GM19467 (cell line): Measurements from ENCODE around the gene CACNB2.
A peak's percentile ranks its signal among the peaks of the same experiment; 100 is the strongest.

Experiments used
- ATAC-seq: cut with Tn5 transposase; IDR thresholded peaks from one replicate; pipeline ENCODE4 v1.9.1; 2021; ENCODE audit warnings: mild to moderate bottlenecking, moderate library complexity; ENCODE audit not compliant: unreplicated experiment

CACNB2 gene

GRCh38 chr10:18497806-18498369 lies 357.7 kb downstream of the CACNB2 start:
- no peak for ATAC-seq

GRCh38 chr10:18498998-18499397 lies 358.8 kb downstream of the CACNB2 start:
- ATAC-seq = no peak

- no peak for ATAC-seq
Observed at GRCh38 chr10:18500576-18500975, 360.4 kb downstream of the CACNB2 start.

- peak; percentile 94 for ATAC-seq
Observed at GRCh38 chr10:18501198-18501597, 361.0 kb downstream of the CACNB2 start.

GRCh38 chr10:18501629-18502028 lies 361.4 kb downstream of the CACNB2 start:
- ATAC-seq = no peak

- ATAC-seq = no peak
Observed at GRCh38 chr10:18504161-18504560, 363.9 kb downstream of the CACNB2 start.

- no peak for ATAC-seq
Observed at GRCh38 chr10:18505456-18506118, 365.4 kb downstream of the CACNB2 start.

GRCh38 chr10:18508587-18508986 lies 368.4 kb downstream of the CACNB2 start:
- ATAC-seq = no peak

GRCh38 chr10:18514537-18514936 lies 374.3 kb downstream of the CACNB2 start:
- ATAC-seq = no peak

GRCh38 chr10:18516851-18517250 lies 376.6 kb downstream of the CACNB2 start:
- no peak for ATAC-seq

GRCh38 chr10:18523025-18523424 lies 382.8 kb downstream of the CACNB2 start:
- no peak for ATAC-seq

- ATAC-seq = no peak
Observed at GRCh38 chr10:18523858-18524257, 383.6 kb downstream of the CACNB2 start.

- ATAC-seq = no peak
Observed at GRCh38 chr10:18527687-18528086, 387.5 kb downstream of the CACNB2 start.

GRCh38 chr10:18528292-18528691 lies 388.1 kb downstream of the CACNB2 start:
- no peak for ATAC-seq

- no peak for ATAC-seq
Observed at GRCh38 chr10:18532881-18533535, 392.8 kb downstream of the CACNB2 start.

GRCh38 chr10:18533896-18534295 lies 393.7 kb downstream of the CACNB2 start:
- ATAC-seq = no peak

- no peak for ATAC-seq
Observed at GRCh38 chr10:18539335-18539734, 399.1 kb downstream of the CACNB2 start.

- no peak for ATAC-seq
Observed at GRCh38 chr10:18540195-18540594, 400.0 kb downstream of the CACNB2 start.

- no peak for ATAC-seq
Observed at GRCh38 chr10:18542832-18543231, 402.6 kb downstream of the CACNB2 start.

- ATAC-seq = no peak
Observed at GRCh38 chr10:18545621-18546305, 405.5 kb downstream of the CACNB2 start.

GRCh38 chr10:18549105-18549504 lies 408.9 kb downstream of the CACNB2 start:
- no peak for ATAC-seq

GRCh38 chr10:18551473-18551872 lies 411.2 kb downstream of the CACNB2 start:
- no peak for ATAC-seq
